ENCODE measurements around the gene GLYATL1B. TPM values are rescaled to one million over a fixed set of nuclear protein-coding genes. Genes with fewer than 3 reads are reported as not detected.
"Not testable (repeated sequence)": the region's sequence is repeated elsewhere in the genome, so short reads cannot be mapped to it uniquely, and the experiment has no call there.

The GLYATL1B gene
- polyA plus RNA-seq, 1 donor from 2014 or later = not detected

GRCh38 chr11:59135648-59136461, 49.7 kb downstream of the GLYATL1B start:
- Histone ChIP-seq H3K9ac (ENCODE audit: low read length) (no peak overlapping the region), H3F3A (ENCODE audit: insufficient read depth, low read length, poor library complexity, severe bottlenecking) (no peaks in the 10 kb centered on the region), H3K27me3 (ENCODE audit: insufficient read depth, low read depth, low read length) (no peaks in the 10 kb centered on the region), H3K9me2 (ENCODE audit: insufficient read depth, low read length) (no peaks in the 10 kb centered on the region), H4K20me1 (ENCODE audit: insufficient read depth) (no peaks in the 10 kb centered on the region), H3K27ac (ENCODE audit: low read length) (no peak overlapping the region), H2AFZ (ENCODE audit: low read depth, low read length) (no peak overlapping the region), H3K36me3 (ENCODE audit: insufficient read depth, low read length) (no peaks in the 10 kb centered on the region), H3K4me2 (ENCODE audit: low read length) (no peak overlapping the region), H3K9me3 (ENCODE audit: low read length) (no peaks in the 10 kb centered on the region), H3K79me2 (replicated peaks; ENCODE audit: insufficient read depth, low read length) (no peaks in the 10 kb centered on the region), H3K4me3 (ENCODE audit: low read length) (no peak overlapping the region)
- TF ChIP-seq EZH2 (IDR thresholded peaks at IDR 0.05; ENCODE audit: borderline replicate concordance, insufficient read depth, low read length, poor library complexity, severe bottlenecking) (no peak), RAD21 (conservative IDR thresholded peaks at IDR 0.05) (peak; percentile 89), EP300 (conservative IDR thresholded peaks at IDR 0.05; ENCODE audit: poor library complexity, severe bottlenecking) (no peak), TAF1 (IDR thresholded peaks at IDR 0.05; ENCODE audit: low read depth) (no peak), CTCF (IDR thresholded peaks at IDR 0.05; ENCODE audit: poor library complexity, severe bottlenecking) (peak; percentile 94), POLR2AphosphoS5 (IDR thresholded peaks at IDR 0.05) (no peak), SMC3 (conservative IDR thresholded peaks at IDR 0.05; ENCODE audit: poor library complexity) (peak; percentile 83), MXI1 (conservative IDR thresholded peaks at IDR 0.05; ENCODE audit: poor library complexity, severe bottlenecking) (peak; percentile 13)
- TF ChIP-seq, protein P1, sequence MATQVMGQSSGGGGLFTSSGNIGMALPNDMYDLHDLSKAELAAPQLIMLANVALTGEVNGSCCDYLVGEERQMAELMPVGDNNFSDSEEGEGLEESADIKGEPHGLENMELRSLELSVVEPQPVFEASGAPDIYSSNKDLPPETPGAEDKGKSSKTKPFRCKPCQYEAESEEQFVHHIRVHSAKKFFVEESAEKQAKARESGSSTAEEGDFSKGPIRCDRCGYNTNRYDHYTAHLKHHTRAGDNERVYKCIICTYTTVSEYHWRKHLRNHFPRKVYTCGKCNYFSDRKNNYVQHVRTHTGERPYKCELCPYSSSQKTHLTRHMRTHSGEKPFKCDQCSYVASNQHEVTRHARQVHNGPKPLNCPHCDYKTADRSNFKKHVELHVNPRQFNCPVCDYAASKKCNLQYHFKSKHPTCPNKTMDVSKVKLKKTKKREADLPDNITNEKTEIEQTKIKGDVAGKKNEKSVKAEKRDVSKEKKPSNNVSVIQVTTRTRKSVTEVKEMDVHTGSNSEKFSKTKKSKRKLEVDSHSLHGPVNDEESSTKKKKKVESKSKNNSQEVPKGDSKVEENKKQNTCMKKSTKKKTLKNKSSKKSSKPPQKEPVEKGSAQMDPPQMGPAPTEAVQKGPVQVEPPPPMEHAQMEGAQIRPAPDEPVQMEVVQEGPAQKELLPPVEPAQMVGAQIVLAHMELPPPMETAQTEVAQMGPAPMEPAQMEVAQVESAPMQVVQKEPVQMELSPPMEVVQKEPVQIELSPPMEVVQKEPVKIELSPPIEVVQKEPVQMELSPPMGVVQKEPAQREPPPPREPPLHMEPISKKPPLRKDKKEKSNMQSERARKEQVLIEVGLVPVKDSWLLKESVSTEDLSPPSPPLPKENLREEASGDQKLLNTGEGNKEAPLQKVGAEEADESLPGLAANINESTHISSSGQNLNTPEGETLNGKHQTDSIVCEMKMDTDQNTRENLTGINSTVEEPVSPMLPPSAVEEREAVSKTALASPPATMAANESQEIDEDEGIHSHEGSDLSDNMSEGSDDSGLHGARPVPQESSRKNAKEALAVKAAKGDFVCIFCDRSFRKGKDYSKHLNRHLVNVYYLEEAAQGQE (IDR thresholded peaks at IDR 0.05; ENCODE audit: borderline replicate concordance) = no peak

GRCh38 chr11:59136551-59136950, 50.4 kb downstream of the GLYATL1B start:
- not testable (repeated sequence) for H2AFZ ChIP-seq (ENCODE audit: low read depth, low read length); H3K4me2 ChIP-seq (ENCODE audit: low read length); H3K27ac ChIP-seq (ENCODE audit: low read length)

More at GRCh38 chr11:59136551-59136950, 50.4 kb downstream of the GLYATL1B start:
- not testable (repeated sequence) for H3K27me3 ChIP-seq (ENCODE audit: insufficient read depth, low read depth, low read length); H3K79me2 ChIP-seq (replicated peaks; ENCODE audit: insufficient read depth, low read length); H3K9me2 ChIP-seq (ENCODE audit: insufficient read depth, low read length); H3K9ac ChIP-seq (ENCODE audit: low read length); H4K20me1 ChIP-seq (ENCODE audit: insufficient read depth); H3F3A ChIP-seq (ENCODE audit: insufficient read depth, low read length, poor library complexity, severe bottlenecking); H3K36me3 ChIP-seq (ENCODE audit: insufficient read depth, low read length); H3K4me3 ChIP-seq (ENCODE audit: low read length); H3K9me3 ChIP-seq (ENCODE audit: low read length)
